ENCODE results near the gene RPL4.

The RPL4 gene

DNA sequence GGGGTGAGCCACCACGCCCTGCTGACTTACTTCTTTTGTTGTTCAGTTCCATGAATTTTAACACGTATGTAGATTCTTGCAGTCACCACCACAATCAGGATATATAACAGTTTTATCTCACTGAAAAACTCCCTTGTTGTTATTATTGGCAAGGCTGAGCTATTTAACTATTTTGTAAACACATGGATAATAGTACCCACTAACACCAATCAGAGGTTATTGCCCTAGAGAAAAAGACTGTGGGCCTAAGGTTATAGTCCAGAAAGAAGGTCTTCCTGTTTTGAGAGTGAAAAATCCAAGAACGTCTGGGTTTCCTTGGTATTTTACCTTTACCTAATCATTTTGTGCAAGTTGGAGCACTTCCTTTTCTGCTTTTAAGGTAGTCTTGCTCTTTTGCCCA is 9.9 kb upstream of the RPL4 start:
- no peak for DNase-seq (ENCODE audit: low read depth in 1 of 2, low spot score in 1 of 2)
- no peaks in the 10 kb centered on the region for H3K27me3 ChIP-seq (ENCODE audit: insufficient read depth, poor library complexity, severe bottlenecking)
- TF ChIP-seq, protein P1, sequence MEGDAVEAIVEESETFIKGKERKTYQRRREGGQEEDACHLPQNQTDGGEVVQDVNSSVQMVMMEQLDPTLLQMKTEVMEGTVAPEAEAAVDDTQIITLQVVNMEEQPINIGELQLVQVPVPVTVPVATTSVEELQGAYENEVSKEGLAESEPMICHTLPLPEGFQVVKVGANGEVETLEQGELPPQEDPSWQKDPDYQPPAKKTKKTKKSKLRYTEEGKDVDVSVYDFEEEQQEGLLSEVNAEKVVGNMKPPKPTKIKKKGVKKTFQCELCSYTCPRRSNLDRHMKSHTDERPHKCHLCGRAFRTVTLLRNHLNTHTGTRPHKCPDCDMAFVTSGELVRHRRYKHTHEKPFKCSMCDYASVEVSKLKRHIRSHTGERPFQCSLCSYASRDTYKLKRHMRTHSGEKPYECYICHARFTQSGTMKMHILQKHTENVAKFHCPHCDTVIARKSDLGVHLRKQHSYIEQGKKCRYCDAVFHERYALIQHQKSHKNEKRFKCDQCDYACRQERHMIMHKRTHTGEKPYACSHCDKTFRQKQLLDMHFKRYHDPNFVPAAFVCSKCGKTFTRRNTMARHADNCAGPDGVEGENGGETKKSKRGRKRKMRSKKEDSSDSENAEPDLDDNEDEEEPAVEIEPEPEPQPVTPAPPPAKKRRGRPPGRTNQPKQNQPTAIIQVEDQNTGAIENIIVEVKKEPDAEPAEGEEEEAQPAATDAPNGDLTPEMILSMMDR (IDR thresholded peaks at IDR 0.05; ENCODE audit: insufficient read depth, low read length), result no peak
- TF ChIP-seq, protein P2, sequence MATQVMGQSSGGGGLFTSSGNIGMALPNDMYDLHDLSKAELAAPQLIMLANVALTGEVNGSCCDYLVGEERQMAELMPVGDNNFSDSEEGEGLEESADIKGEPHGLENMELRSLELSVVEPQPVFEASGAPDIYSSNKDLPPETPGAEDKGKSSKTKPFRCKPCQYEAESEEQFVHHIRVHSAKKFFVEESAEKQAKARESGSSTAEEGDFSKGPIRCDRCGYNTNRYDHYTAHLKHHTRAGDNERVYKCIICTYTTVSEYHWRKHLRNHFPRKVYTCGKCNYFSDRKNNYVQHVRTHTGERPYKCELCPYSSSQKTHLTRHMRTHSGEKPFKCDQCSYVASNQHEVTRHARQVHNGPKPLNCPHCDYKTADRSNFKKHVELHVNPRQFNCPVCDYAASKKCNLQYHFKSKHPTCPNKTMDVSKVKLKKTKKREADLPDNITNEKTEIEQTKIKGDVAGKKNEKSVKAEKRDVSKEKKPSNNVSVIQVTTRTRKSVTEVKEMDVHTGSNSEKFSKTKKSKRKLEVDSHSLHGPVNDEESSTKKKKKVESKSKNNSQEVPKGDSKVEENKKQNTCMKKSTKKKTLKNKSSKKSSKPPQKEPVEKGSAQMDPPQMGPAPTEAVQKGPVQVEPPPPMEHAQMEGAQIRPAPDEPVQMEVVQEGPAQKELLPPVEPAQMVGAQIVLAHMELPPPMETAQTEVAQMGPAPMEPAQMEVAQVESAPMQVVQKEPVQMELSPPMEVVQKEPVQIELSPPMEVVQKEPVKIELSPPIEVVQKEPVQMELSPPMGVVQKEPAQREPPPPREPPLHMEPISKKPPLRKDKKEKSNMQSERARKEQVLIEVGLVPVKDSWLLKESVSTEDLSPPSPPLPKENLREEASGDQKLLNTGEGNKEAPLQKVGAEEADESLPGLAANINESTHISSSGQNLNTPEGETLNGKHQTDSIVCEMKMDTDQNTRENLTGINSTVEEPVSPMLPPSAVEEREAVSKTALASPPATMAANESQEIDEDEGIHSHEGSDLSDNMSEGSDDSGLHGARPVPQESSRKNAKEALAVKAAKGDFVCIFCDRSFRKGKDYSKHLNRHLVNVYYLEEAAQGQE (IDR thresholded peaks at IDR 0.05; ENCODE audit: insufficient replicate concordance, low read depth), result no peak
- TF ChIP-seq SPI1 (IDR thresholded peaks at IDR 0.05; ENCODE audit: borderline replicate concordance, low read depth) (no peak), POLR2AphosphoS5 (IDR thresholded peaks at IDR 0.05; ENCODE audit: low read depth) (no peak), GABPA (IDR thresholded peaks at IDR 0.05; ENCODE audit: low read depth) (no peak)
- H3K27ac ChIP-seq (replicated peaks), result no peak overlapping the region
- H3K4me3 ChIP-seq (replicated peaks; ENCODE audit: insufficient read depth, low read length), result no peak overlapping the region

DNA sequence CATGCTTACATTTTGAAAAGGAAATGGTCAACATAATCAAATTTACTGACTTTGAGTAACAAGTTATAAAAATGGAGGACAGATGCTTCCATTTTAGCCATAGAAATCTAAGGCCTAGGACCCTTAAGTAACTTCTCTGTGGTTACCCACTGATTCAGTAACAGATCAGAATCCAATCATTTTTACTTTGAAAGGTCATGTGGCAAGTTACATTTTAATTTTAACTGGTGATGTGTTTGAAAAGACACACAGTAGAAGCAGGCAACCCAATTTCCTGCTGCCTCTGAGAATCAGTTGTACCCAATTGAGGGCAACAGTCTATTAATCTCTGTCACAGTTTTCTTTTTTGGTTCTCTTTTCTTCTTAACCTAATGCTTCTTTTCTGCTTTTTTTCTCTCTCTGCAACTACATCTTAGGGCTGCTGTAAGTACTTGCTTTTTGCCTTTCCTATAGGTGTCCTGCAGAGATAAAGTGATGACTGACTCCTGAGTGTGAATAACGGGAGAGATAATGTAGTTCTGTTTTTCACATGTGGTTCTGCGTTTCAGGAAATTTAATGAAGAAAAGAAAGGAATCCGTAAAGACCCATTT is 3.7 kb upstream of the RPL4 start:
- Histone ChIP-seq H3K27me3 (ENCODE audit: insufficient read depth, poor library complexity, severe bottlenecking) (no peaks in the 10 kb centered on the region), H3K4me3 (replicated peaks; ENCODE audit: insufficient read depth, low read length) (no peak overlapping the region), H3K27ac (replicated peaks) (no peak overlapping the region)
- TF ChIP-seq, protein P1 (IDR thresholded peaks at IDR 0.05; ENCODE audit: insufficient read depth, low read length), result no peak
- TF ChIP-seq GABPA (IDR thresholded peaks at IDR 0.05; ENCODE audit: low read depth), result no peak
- no peak for TF ChIP-seq POLR2AphosphoS5 (IDR thresholded peaks at IDR 0.05; ENCODE audit: low read depth)
- TF ChIP-seq, protein P2 (IDR thresholded peaks at IDR 0.05; ENCODE audit: insufficient replicate concordance, low read depth), result no peak
- no peak for TF ChIP-seq SPI1 (IDR thresholded peaks at IDR 0.05; ENCODE audit: borderline replicate concordance, low read depth)
- DNase-seq (ENCODE audit: low read depth in 1 of 2, low spot score in 1 of 2), result no peak

DNA sequence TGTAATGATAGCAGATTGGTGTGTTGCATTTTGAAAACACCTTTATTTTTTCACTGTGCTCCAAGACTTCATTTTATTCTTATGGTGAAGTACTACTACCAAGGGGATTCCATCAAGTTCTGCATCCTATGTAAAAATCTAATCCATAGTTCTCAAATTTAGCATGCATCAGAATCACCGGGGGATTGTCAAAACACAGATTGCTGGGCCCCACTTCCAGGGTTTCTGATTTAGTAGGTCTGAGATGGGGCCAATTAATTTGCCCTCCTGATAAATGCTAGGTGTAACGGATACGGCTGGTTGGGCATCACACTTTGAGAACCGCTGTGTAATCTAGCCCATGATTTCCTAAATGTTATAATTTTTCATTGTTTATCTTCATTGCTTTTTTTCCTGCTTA is 1.2 kb upstream of the RPL4 start:
- DNase-seq (ENCODE audit: low read depth in 1 of 2, low spot score in 1 of 2), result no peak
- Histone ChIP-seq H3K27me3 (ENCODE audit: insufficient read depth, poor library complexity, severe bottlenecking) (no peaks in the 10 kb centered on the region), H3K4me3 (replicated peaks; ENCODE audit: insufficient read depth, low read length) (peak overlapping the region; percentile 86), H3K27ac (replicated peaks) (peak overlapping the region; percentile 99)
- TF ChIP-seq GABPA (IDR thresholded peaks at IDR 0.05; ENCODE audit: low read depth) (no peak), POLR2AphosphoS5 (IDR thresholded peaks at IDR 0.05; ENCODE audit: low read depth) (no peak), SPI1 (IDR thresholded peaks at IDR 0.05; ENCODE audit: borderline replicate concordance, low read depth) (no peak)
- TF ChIP-seq, protein P1 (IDR thresholded peaks at IDR 0.05; ENCODE audit: insufficient read depth, low read length), result no peak
- TF ChIP-seq, protein P2 (IDR thresholded peaks at IDR 0.05; ENCODE audit: insufficient replicate concordance, low read depth), result no peak
